Measurements from ENCODE around the gene TPI1.
A peak's percentile ranks its signal among the peaks of the same experiment; 100 is the strongest.

TPI1 gene

GRCh38 chr12:6867413-6868210, at the start of gene TPI1:
Gene TPI1 (plus strand): TSS chr12:6867531. CDS start chr12:6867567, 36 bp downstream.
- peak within 1 kb of the TSS; percentile 97 for H3K27ac ChIP-seq (ENCODE audit: low read depth, low read length)
- H3K9me3 ChIP-seq (ENCODE audit: low read length), result no peaks in the 10 kb centered on the region
- peaks cover 36% of the 10 kb centered on the region for H3K4me1 ChIP-seq (ENCODE audit: insufficient read depth, low read length)
- H3K4me3 ChIP-seq (ENCODE audit: low read depth in 1 of 2, low read length in 2 of 2), result peak within 1 kb of the TSS; percentile 83 to 94
- H3K27me3 ChIP-seq (ENCODE audit: control insufficient read depth in 1 of 2, insufficient read depth in 2 of 2, low read length in 2 of 2), result no peaks in the 10 kb centered on the region
- H3K9ac ChIP-seq (ENCODE audit: low read length), result peak within 1 kb of the TSS; percentile 85
- peaks cover 50% of the 10 kb centered on the region for H3K36me3 ChIP-seq (ENCODE audit: insufficient read depth, low read length)

- H3K4me3 ChIP-seq (ENCODE audit: low read depth in 1 of 2, low read length in 2 of 2), result no peak overlapping the region
- H3K9me3 ChIP-seq (ENCODE audit: low read length), result no peaks in the 10 kb centered on the region
- no peaks in the 10 kb centered on the region for H3K36me3 ChIP-seq (ENCODE audit: insufficient read depth, low read length)
- peaks cover 12% of the 10 kb centered on the region for H3K4me1 ChIP-seq (ENCODE audit: insufficient read depth, low read length)
- H3K27me3 ChIP-seq (ENCODE audit: control insufficient read depth in 1 of 2, insufficient read depth in 2 of 2, low read length in 2 of 2), result no peaks in the 10 kb centered on the region
- no peak overlapping the region for H3K27ac ChIP-seq (ENCODE audit: low read depth, low read length)
- no peak overlapping the region for H3K9ac ChIP-seq (ENCODE audit: low read length)
Observed at GRCh38 chr12:6817662-6818157, 49.6 kb upstream of the TPI1 start.

- H3K27me3 ChIP-seq (ENCODE audit: control insufficient read depth in 1 of 2, insufficient read depth in 2 of 2, low read length in 2 of 2), result no peaks in the 10 kb centered on the region
- no peak overlapping the region for H3K27ac ChIP-seq (ENCODE audit: low read depth, low read length)
- no peak overlapping the region for H3K4me3 ChIP-seq (ENCODE audit: low read depth in 1 of 2, low read length in 2 of 2)
- H3K36me3 ChIP-seq (ENCODE audit: insufficient read depth, low read length), result no peaks in the 10 kb centered on the region
- no peak overlapping the region for H3K9ac ChIP-seq (ENCODE audit: low read length)
- no peaks in the 10 kb centered on the region for H3K9me3 ChIP-seq (ENCODE audit: low read length)
- H3K4me1 ChIP-seq (ENCODE audit: insufficient read depth, low read length), result peaks cover 12% of the 10 kb centered on the region
Observed at GRCh38 chr12:6818222-6818621, 49.1 kb upstream of the TPI1 start.

GRCh38 chr12:6818645-6819044, 48.7 kb upstream of the TPI1 start:
- no peaks in the 10 kb centered on the region for H3K9me3 ChIP-seq (ENCODE audit: low read length)
- H3K36me3 ChIP-seq (ENCODE audit: insufficient read depth, low read length), result no peaks in the 10 kb centered on the region
- peaks cover 12% of the 10 kb centered on the region for H3K4me1 ChIP-seq (ENCODE audit: insufficient read depth, low read length)
- H3K27ac ChIP-seq (ENCODE audit: low read depth, low read length), result no peak overlapping the region
- no peak overlapping the region for H3K4me3 ChIP-seq (ENCODE audit: low read depth in 1 of 2, low read length in 2 of 2)
- H3K9ac ChIP-seq (ENCODE audit: low read length), result no peak overlapping the region
- H3K27me3 ChIP-seq (ENCODE audit: control insufficient read depth in 1 of 2, insufficient read depth in 2 of 2, low read length in 2 of 2), result no peaks in the 10 kb centered on the region

GRCh38 chr12:6819106-6820030, 48.0 kb upstream of the TPI1 start:
- no peak overlapping the region for H3K27ac ChIP-seq (ENCODE audit: low read depth, low read length)
- no peaks in the 10 kb centered on the region for H3K9me3 ChIP-seq (ENCODE audit: low read length)
- H3K4me3 ChIP-seq (ENCODE audit: low read depth in 1 of 2, low read length in 2 of 2), result no peak overlapping the region
- peaks cover 12% of the 10 kb centered on the region for H3K4me1 ChIP-seq (ENCODE audit: insufficient read depth, low read length)
- H3K36me3 ChIP-seq (ENCODE audit: insufficient read depth, low read length), result no peaks in the 10 kb centered on the region
- H3K27me3 ChIP-seq (ENCODE audit: control insufficient read depth in 1 of 2, insufficient read depth in 2 of 2, low read length in 2 of 2), result no peaks in the 10 kb centered on the region
- no peak overlapping the region for H3K9ac ChIP-seq (ENCODE audit: low read length)

- Histone ChIP-seq H3K4me3 (ENCODE audit: low read depth in 1 of 2, low read length in 2 of 2) (no peak overlapping the region), H3K4me1 (ENCODE audit: insufficient read depth, low read length) (peaks cover 17% of the 10 kb centered on the region), H3K27me3 (ENCODE audit: control insufficient read depth in 1 of 2, insufficient read depth in 2 of 2, low read length in 2 of 2) (no peaks in the 10 kb centered on the region), H3K36me3 (ENCODE audit: insufficient read depth, low read length) (no peaks in the 10 kb centered on the region), H3K27ac (ENCODE audit: low read depth, low read length) (no peak overlapping the region), H3K9me3 (ENCODE audit: low read length) (no peaks in the 10 kb centered on the region), H3K9ac (ENCODE audit: low read length) (no peak overlapping the region)
Observed at GRCh38 chr12:6820166-6820565, 47.2 kb upstream of the TPI1 start.

GRCh38 chr12:6821591-6822425, 45.5 kb upstream of the TPI1 start, which contains the start of gene GPR162:
Gene GPR162 (plus strand): TSS chr12:6821821. CDS start chr12:6823899, 2,078 bp downstream.
- Histone ChIP-seq H3K27ac (ENCODE audit: low read depth, low read length) (peak within 1 kb of the TSS; percentile 54), H3K36me3 (ENCODE audit: insufficient read depth, low read length) (no peaks in the 10 kb centered on the region), H3K9me3 (ENCODE audit: low read length) (no peaks in the 10 kb centered on the region), H3K27me3 (ENCODE audit: control insufficient read depth in 1 of 2, insufficient read depth in 2 of 2, low read length in 2 of 2) (no peaks in the 10 kb centered on the region), H3K4me1 (ENCODE audit: insufficient read depth, low read length) (peaks cover 26% of the 10 kb centered on the region), H3K4me3 (ENCODE audit: low read depth in 1 of 2, low read length in 2 of 2) (peak within 1 kb of the TSS; percentile 39 to 58), H3K9ac (ENCODE audit: low read length) (peak within 1 kb of the TSS; percentile 37)

GRCh38 chr12:6822426-6823135, 44.8 kb upstream of the TPI1 start:
- no peaks in the 10 kb centered on the region for H3K36me3 ChIP-seq (ENCODE audit: insufficient read depth, low read length)
- H3K4me3 ChIP-seq (ENCODE audit: low read depth in 1 of 2, low read length in 2 of 2), result peak overlapping the region; percentile 39 to 58
- no peaks in the 10 kb centered on the region for H3K27me3 ChIP-seq (ENCODE audit: control insufficient read depth in 1 of 2, insufficient read depth in 2 of 2, low read length in 2 of 2)
- H3K4me1 ChIP-seq (ENCODE audit: insufficient read depth, low read length), result peaks cover 33% of the 10 kb centered on the region
- no peak overlapping the region for H3K27ac ChIP-seq (ENCODE audit: low read depth, low read length)
- no peaks in the 10 kb centered on the region for H3K9me3 ChIP-seq (ENCODE audit: low read length)
- peak overlapping the region; percentile 37 for H3K9ac ChIP-seq (ENCODE audit: low read length)

- H3K27ac ChIP-seq (ENCODE audit: low read depth, low read length), result no peak overlapping the region
- H3K36me3 ChIP-seq (ENCODE audit: insufficient read depth, low read length), result no peaks in the 10 kb centered on the region
- H3K4me3 ChIP-seq (ENCODE audit: low read depth in 1 of 2, low read length in 2 of 2), result no peak overlapping the region
- H3K9ac ChIP-seq (ENCODE audit: low read length), result no peak overlapping the region
- H3K4me1 ChIP-seq (ENCODE audit: insufficient read depth, low read length), result peaks cover 34% of the 10 kb centered on the region
- no peaks in the 10 kb centered on the region for H3K27me3 ChIP-seq (ENCODE audit: control insufficient read depth in 1 of 2, insufficient read depth in 2 of 2, low read length in 2 of 2)
- H3K9me3 ChIP-seq (ENCODE audit: low read length), result no peaks in the 10 kb centered on the region
Observed at GRCh38 chr12:6823182-6824084, 43.9 kb upstream of the TPI1 start.
